ENCODE measurements around the gene LAMTOR1.

Gene LAMTOR1

DNA sequence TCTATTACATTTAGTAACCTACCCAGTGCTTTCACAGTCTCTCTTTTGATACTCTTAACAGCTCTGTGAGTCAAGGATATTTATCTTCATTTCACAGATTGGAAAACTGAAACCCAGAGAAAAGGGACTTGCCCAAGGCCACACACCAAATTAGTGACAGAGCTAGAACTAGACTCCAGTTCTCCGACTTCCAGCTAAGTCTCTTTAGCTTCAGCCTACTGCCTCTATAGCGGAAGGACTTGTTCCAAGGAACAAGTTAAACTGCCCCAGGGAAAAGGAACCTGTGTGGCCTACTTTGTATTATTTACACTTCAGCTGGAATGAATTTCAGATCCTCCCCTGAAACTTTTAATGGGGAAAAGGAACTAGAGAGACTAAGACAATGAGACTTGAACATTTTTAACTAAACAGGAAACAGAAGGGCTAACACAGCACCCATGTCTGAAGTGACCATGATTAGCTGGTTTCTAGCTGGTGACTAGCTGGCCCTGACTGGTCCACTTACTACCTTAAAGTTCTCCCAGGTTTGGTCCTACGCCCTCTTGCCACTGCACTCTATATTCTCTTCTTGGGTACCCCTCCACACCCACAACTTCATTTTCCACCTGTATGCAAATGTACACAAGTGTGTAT, 21.2 kb downstream of the LAMTOR1 start:
- DNase-seq (ENCODE audit: low read depth) = no peak

DNA sequence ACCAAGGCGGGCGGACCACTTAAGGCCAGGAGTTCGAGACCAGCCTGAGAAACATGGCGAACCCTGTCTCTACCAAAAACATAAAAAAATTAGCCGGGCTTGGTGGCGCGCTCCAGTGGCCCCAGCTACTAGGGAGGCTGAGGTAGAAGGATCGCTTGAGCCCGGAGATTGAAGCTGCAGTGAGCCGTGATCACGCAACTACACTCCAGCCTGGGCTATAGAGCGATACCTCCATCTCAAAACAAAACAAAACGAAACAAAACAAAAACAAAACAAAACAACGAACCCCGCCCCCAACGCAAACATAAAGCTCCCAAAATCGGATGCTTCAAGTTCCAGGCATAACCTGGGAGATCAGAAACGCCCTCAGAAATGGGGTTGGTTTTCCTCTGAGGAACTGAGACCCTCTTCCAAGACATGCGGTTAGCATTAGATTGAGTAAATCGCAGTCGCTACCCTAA, 21.9 kb downstream of the LAMTOR1 start:
- no peak for DNase-seq (ENCODE audit: low read depth)

DNA sequence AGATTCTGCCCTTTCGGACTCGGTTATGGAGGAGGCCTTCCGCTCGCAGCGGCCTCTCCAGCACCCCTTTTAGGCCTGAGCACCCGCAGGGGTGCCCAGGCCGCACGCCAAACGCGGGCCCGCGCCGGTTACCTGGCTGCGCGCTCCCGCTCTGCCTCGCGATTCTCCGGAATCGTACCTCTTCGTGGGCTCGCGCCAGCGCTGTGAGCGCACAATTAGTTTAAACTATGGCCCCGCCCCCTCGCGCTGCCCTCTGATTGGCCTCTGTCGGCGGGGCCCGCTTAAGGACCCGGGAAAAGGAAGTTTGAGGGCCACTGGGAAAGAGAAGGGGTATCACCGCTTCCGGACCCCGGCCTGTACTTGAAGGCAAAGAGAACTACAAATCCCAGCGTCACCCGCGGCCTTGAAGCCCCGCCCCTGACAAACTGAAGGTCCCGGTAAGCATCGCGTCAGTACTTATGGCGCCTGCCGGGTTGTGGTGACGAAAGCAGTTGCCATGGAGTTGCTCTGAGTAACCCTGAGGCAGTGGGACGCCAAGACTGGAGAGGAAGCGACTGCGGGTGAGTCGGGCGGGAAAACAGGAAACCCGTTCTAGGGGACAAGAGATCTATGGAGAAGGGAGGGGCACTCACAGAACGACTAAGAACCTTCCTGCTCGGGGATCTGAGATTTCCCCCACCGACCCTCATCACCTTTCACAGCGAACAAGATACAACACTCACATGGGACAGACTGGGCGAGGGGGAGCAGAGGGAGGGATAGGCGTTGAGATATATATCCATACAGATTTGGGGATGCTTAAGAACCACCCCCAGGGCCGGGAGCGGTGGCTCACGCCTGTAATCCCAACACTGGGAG, 22.5 kb downstream of the LAMTOR1 start, which contains the start of the genes LRRC51 and NUMA1:
LRRC51 (plus strand) TSS at position 525 of the 858 bp plus-strand sequence. CDS start 8,234 bp downstream, outside the sequence.
NUMA1 (minus strand) TSS at position 217 of the 858 bp plus-strand sequence. CDS start 44,599 bp downstream, outside the sequence.
- peak; percentile 99 for DNase-seq (ENCODE audit: low read depth)

DNA sequence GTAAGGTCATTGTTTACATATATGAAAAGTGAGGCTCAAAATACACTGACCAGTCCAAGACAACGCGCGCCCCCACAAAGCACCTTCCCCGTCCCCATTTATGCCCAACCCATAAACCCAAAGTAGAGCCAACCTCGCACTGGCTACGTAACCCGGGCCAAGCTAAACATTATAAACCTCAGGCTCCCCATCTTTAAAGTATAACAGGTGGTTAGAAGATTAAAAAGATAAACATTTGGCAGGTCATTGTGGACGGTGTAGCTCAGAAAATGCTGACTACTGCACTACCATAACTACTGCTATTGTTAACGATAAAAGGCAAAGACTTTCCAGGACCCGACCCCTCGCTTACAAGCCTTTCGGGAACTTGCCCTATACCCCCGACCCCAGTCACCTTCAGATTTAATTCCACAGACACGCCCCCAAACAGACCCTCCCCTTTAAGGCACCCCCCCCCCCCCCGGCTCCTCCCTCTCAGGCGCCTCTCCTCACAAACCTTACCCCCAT, 23.2 kb downstream of the LAMTOR1 start:
- peak; percentile 29 for DNase-seq (ENCODE audit: low read depth)

DNA sequence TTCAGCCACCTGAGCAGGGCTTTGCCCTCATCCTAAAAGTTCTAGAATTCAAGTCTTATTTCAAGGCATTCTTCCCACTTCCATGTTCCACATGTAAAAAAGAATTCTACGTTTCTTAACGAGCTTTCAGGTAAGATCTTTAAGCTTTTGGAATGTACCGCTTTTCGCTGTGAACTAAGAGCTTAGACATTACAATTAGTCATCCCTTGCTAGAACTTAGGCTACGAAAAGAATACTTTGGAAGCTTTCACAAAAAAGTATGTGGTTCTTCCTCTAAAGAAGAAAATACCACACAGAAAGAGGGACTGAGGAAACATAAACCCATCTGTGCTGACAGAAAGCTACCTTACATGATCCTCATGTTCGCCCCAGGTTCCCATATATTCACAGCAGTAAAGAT, 24.6 kb downstream of the LAMTOR1 start:
- no peak for DNase-seq (ENCODE audit: low read depth)

DNA sequence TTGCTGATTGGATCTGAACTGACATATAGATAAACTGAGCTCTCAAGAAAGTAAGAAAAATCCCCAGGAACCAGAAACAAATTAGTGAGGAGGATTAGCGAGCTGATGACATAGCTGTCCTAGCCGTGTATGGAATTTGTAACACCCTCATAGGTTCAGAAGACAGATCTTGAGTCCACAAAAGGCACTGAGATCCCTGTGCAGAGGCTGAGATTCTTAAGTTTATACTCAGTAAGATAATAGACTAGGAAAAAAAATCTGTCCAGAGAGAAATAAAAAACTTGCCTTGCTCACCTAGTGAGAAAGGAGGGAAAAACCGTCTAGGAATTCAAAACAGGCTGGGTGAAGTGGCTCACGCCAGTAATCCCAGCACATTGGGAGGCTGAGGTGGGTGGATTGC, 27.3 kb downstream of the LAMTOR1 start:
- no peak for DNase-seq (ENCODE audit: low read depth)

DNA sequence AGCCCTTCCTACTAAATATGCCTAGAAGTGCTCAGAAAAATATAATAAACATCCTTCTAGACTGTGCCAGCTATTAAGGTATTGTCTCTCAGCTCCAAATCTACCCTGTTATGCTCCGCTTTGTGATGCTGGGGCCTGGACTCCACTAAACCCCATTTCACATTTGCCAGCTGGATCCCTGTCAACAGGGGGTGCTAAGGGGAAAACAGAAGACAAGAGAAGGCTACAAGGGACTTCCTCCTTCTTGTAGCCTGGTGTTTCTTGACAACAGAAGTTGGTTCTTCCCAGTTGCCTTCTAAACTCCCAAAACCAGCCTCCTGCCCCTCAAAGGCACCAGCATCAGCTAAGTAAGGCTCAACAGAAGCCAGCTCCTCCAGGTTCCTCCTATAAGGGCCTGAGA, 28.0 kb downstream of the LAMTOR1 start:
- DNase-seq (ENCODE audit: low read depth) = no peak

DNA sequence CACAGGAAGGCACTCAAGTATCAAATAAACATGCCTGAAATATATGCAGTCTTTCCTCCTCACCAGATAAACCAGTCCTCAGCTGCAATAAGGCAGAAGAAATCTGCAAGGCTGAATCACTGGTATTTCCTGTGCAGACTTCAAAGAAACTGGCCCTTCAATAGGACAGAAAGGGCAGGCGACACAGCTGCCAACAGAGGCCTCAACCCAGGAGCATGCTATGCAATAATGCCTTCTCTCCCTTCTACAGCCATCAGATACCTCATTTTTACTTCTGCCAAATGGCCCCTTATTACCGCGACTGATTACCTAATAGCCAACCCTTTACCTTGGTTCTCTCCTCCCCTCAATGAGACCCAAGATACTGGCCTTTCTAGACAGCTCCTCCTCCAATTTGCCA, 30.7 kb downstream of the LAMTOR1 start:
- no peak for DNase-seq (ENCODE audit: low read depth)

DNA sequence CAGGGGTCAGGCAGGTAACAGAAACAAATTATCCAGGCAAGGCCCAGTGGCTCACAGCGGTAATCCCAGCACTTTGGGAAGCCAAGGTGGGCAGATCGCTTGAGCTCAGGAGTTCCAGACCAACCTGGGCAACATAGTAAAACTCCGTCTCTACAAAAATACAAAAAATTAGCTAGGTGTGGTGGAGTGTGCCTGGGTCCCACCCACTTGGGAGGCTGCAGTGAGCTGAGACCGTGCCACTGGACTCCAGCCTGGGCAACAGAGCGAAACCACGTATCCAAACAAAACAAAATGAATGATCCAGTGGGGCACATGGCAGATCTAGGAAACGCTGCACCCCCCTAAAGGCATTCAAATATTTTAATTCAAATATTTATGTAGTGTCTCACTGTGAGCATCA, 32.6 kb downstream of the LAMTOR1 start:
- no peak for DNase-seq (ENCODE audit: low read depth)

DNA sequence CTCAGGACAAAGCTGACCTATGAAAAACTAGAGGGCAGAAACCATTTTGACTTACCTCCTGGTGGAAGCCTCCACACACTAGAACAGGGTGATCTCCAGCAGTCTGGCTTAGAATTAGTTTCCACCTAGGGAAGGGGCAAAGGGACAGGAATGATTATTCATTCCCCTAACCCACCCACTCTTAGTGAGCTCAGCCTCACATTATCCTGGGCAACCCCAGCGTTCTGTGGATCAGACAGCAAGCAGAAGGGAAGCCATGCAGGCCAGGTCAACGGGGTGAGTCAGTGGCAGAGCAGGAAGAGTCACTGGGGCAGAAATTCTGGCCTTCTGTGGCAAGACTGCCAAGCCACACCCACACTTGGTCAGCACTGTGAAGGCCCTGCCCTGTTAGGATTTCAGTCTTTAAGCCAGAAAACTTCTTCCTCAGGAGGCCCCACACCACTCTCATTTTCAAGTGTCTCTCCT, 33.3 kb downstream of the LAMTOR1 start:
- DNase-seq (ENCODE audit: low read depth) = no peak

DNA sequence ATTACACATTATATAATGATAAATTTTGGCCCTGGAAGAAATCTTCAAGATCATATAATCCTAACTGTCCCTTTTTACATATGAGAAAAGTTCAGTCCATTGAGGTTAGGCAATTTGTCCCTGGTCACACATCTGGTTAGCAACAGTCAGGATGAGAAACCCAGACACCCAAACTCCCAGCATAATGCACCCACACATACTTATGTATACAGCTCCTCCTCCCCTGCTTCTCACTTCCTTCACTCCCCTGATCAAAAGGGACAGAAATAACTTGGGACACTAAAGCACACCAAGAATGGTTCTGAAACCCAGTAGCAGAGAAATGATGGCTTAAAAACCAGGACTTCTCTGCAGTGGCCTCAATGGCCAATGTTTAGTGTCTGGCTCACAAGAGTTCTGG, 33.9 kb downstream of the LAMTOR1 start:
- no peak for DNase-seq (ENCODE audit: low read depth)

DNA sequence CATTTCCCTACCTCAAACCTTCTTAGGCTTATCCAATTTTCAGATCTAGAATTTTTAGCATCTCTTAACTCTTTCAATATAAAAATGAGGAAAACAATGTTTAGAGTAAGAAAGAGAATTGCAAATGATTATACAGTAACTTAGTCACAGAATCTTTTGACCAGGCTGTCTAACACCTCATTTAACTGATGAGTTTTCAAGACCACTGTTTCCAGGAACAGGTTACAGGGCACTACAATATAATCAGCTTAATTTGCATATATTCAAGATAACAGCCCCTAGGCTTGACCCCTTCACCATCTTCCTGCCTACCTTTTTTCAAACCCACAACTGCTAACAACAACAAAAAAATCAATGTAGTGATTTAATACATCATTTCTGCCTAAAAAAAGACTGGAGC, 35.4 kb downstream of the LAMTOR1 start:
- DNase-seq (ENCODE audit: low read depth) = no peak

DNA sequence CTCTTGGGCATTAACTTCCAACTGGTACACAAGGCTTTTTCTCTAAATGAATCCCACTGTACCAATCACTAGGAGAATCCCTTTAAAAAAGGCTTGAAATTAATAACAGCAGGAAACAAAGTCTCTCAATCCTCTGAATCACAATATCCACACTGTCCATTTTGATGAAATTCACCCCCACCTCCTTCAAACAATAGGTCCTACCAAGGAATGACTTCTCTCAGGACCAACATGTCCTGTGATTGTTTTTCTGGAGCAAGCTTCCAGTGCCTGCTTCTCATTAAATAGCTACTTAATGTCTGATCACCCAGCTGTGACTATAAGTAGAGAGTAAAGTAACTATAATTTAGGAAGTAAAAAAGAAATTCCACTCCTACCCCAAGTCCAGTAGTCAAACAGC, 35.8 kb downstream of the LAMTOR1 start:
- DNase-seq (ENCODE audit: low read depth) = no peak

DNA sequence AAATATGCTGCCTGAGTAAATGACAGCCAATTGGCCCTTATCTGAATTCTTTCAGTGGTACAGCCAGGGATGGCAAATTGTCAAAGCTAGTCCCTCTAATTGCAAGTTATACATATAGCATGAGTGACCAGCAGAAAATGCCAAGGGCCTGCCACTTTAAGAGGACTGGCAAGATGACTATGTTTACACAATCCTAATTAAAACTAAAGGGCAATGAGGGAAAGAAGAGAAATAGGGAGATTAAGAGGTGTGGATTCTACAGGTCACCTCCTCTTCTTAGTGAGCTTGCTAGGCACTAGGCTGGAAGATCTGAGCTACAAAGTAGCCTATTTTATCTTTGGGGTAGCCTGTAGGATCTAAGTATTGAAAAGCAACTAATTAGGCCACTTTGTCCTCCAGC, 36.2 kb downstream of the LAMTOR1 start:
- DNase-seq (ENCODE audit: low read depth) = no peak

DNA sequence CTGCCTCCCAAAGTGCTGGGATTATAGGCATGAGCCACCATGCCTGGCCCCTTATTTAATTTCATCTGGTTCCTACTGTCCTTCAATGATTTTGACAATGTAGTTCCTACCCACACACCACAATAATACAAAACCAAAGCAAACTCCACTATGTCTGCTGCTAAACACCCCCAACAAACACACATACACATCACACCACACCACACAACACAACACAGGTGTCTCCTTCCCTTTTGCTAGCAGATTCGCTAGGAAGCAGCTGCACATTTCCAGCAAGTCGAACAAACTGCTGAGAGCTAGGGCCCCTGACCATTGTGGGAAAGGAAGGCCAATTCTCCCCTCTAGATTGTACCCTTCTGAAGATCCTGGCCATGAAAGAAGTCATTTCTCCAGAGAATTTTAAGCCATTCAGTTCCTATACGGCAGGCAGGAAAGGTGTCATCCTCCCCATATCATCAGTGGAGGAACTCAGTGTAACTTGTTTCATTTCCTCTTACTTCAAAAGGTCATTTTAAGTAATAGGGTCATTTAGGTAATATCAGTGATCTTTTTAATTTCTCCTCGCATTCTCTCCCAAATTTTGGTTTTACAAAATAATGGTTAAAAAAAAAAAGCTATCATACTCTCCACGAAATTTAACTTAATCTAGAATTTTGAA, 41.2 kb downstream of the LAMTOR1 start:
- DNase-seq (ENCODE audit: low read depth) = no peak

DNA sequence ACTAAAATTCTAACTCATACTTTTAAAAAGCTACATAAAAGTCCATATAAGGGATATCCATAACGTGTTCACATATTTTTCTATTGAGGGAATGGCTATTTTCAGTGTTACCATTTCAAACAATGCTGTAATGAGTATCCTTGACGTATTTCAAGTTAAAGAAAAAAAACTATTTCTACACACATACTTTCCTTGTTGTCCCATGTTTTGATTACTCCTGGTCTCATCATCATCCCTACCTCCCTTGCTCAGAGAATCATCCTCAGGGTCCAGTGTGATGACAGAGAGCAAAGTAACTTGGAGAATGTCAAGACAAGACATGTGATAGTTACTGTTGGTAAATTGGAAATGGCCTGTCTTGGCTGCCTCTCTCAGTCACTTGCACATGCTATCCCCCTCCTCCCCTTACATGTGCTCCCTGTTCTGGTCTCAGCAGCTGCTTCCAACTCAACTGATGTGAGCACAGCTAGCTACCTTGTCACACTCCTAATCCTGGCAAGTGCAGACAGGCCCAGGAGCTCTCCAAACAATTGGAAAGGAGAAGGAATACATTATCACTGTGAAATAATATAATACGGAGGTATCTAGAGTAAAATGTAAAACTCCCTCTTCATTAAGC, 44.6 kb downstream of the LAMTOR1 start:
- no peak for DNase-seq (ENCODE audit: low read depth)

DNA sequence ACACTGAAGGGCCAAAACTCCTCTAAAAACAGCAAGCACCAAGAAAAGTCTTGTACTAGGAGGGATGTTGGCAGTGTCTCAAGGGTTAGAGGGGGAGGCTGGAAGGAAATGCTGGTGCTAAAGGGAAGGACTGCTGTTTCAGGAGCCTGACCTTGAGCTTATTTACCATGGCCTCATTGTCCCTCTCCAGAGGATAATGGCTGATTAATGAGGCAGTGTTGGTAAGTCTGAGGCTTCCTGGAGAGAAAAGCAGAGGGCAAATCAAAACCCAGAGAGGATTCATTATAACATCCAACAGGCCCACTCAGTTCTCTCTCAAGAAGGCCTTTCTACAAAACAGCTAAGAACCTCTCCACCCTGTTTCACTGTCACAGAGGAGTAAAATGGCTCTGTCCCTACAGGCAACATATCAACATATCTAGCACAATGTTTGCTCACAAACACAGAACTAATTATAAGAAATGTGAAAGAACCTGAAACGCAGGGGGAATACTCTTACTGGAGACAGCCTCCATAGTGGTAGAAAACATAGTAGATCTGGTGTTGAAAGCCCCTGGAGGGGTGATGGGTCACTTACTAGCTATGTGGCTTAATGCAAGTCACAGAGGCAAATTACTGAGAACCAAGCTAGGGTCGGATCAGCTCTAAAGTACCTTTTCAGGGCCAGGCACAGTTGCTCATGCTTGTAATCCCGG, 54.2 kb downstream of the LAMTOR1 start:
- no peak for DNase-seq (ENCODE audit: low read depth)

All from T-helper 22 cell (primary cell).